ENCODE results near the gene PRDM7.
"Not testable (repeated sequence)": the region's sequence is repeated elsewhere in the genome, so short reads cannot be mapped to it uniquely, and the experiment has no call there.

GRCh38 chr16:90102086-90102884, 25.2 kb upstream of the PRDM7 start:
- TF ChIP-seq, protein P1, sequence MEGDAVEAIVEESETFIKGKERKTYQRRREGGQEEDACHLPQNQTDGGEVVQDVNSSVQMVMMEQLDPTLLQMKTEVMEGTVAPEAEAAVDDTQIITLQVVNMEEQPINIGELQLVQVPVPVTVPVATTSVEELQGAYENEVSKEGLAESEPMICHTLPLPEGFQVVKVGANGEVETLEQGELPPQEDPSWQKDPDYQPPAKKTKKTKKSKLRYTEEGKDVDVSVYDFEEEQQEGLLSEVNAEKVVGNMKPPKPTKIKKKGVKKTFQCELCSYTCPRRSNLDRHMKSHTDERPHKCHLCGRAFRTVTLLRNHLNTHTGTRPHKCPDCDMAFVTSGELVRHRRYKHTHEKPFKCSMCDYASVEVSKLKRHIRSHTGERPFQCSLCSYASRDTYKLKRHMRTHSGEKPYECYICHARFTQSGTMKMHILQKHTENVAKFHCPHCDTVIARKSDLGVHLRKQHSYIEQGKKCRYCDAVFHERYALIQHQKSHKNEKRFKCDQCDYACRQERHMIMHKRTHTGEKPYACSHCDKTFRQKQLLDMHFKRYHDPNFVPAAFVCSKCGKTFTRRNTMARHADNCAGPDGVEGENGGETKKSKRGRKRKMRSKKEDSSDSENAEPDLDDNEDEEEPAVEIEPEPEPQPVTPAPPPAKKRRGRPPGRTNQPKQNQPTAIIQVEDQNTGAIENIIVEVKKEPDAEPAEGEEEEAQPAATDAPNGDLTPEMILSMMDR (IDR thresholded peaks at IDR 0.05): not testable (repeated sequence)
- not testable (repeated sequence) for TF ChIP-seq POLR2A (IDR thresholded peaks at IDR 0.05; ENCODE audit: low read length); CHD2 (IDR thresholded peaks at IDR 0.05; ENCODE audit: low read length, partially characterized antibody); RAD21 (conservative IDR thresholded peaks at IDR 0.05 in 1 of 2, IDR thresholded peaks at IDR 0.05 in 1 of 2); HDAC2 (IDR thresholded peaks at IDR 0.05); MAFK (IDR thresholded peaks at IDR 0.05; ENCODE audit: partially characterized antibody); EP300 (IDR thresholded peaks at IDR 0.05); SMC3 (IDR thresholded peaks at IDR 0.05); CEBPB (IDR thresholded peaks at IDR 0.05); MAX (IDR thresholded peaks at IDR 0.05); JUN (IDR thresholded peaks at IDR 0.05); TFCP2L1 (CRISPR knock-in tag; IDR thresholded peaks at IDR 0.05)
- TF ChIP-seq, protein P2, sequence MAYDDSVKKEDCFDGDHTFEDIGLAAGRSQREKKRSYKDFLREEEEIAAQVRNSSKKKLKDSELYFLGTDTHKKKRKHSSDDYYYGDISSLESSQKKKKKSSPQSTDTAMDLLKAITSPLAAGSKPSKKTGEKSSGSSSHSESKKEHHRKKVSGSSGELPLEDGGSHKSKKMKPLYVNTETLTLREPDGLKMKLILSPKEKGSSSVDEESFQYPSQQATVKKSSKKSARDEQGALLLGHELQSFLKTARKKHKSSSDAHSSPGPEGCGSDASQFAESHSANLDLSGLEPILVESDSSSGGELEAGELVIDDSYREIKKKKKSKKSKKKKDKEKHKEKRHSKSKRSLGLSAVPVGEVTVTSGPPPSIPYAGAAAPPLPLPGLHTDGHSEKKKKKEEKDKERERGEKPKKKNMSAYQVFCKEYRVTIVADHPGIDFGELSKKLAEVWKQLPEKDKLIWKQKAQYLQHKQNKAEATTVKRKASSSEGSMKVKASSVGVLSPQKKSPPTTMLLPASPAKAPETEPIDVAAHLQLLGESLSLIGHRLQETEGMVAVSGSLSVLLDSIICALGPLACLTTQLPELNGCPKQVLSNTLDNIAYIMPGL (CRISPR knock-in tag; IDR thresholded peaks at IDR 0.05; ENCODE audit: borderline replicate concordance): not testable (repeated sequence)
- TF ChIP-seq, protein P3, sequence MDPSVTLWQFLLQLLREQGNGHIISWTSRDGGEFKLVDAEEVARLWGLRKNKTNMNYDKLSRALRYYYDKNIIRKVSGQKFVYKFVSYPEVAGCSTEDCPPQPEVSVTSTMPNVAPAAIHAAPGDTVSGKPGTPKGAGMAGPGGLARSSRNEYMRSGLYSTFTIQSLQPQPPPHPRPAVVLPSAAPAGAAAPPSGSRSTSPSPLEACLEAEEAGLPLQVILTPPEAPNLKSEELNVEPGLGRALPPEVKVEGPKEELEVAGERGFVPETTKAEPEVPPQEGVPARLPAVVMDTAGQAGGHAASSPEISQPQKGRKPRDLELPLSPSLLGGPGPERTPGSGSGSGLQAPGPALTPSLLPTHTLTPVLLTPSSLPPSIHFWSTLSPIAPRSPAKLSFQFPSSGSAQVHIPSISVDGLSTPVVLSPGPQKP (IDR thresholded peaks at IDR 0.05; ENCODE audit: low read depth, low read length): not testable (repeated sequence)
